Left colon (tissue), 2 donors: Measurements from ENCODE around the gene CHD1. TPM values are rescaled to one million over a fixed set of nuclear protein-coding genes. Genes with fewer than 3 reads are reported as not detected.
"Not testable (repeated sequence)": the region's sequence is repeated elsewhere in the genome, so short reads cannot be mapped to it uniquely, and the experiment has no call there.

ENCODE experiments used
- ATAC-seq: fragments of 200-7000 bp; cut with Tn5 transposase; one replicate; pipeline ENCODE4 v1.9.1; 2020; ENCODE audit warnings: mild to moderate bottlenecking, moderate library complexity
- DNase-seq, 2 donors: peaks; one replicate each; pipeline ENCODE4 v3.0.0-alpha.2; 2020
- intact Hi-C, 2 donors: fragments of 100-400 bp; cut with DNase I in 1 of 2; cut with micrococcal nuclease in 1 of 2; formaldehyde crosslinking; loops; one replicate each; pipeline versions ENCODE4 v1.11.2 to v1.14.0; 2022; cut with DNase I, micrococcal nuclease
- long read RNA-seq: library from polyadenylated mRNA; unstranded; transcript quantifications from one replicate; pipeline ENCODE4 v2.0.0, GENCODE V29; 2021
- total RNA-seq, 2 donors: library from RNA; stranded (reverse); fragmentation: NEBNext Ultra II Directional; extraction: Animal tissue kit (Norgen Biotek cat#: 25700); gene quantifications; one replicate each; pipeline ENCODE4 v1.2.1, GENCODE V29; 2021
- donor health status: DM: no; HTN: no; CAD: no.
- donor health status: DM: yes; HTN: yes; CAD: no.

CHD1 gene
- 10 to 100 TPM; 44.9 to 45.8 TPM for total RNA-seq
- long read RNA-seq, full-length matches to known transcripts: 2 of 20 reads
- long read RNA-seq, partial matches to known transcripts: 16 of 20 reads
- long read RNA-seq, other reads (novel, unspliced or antisense): 2 of 20 reads

DNA sequence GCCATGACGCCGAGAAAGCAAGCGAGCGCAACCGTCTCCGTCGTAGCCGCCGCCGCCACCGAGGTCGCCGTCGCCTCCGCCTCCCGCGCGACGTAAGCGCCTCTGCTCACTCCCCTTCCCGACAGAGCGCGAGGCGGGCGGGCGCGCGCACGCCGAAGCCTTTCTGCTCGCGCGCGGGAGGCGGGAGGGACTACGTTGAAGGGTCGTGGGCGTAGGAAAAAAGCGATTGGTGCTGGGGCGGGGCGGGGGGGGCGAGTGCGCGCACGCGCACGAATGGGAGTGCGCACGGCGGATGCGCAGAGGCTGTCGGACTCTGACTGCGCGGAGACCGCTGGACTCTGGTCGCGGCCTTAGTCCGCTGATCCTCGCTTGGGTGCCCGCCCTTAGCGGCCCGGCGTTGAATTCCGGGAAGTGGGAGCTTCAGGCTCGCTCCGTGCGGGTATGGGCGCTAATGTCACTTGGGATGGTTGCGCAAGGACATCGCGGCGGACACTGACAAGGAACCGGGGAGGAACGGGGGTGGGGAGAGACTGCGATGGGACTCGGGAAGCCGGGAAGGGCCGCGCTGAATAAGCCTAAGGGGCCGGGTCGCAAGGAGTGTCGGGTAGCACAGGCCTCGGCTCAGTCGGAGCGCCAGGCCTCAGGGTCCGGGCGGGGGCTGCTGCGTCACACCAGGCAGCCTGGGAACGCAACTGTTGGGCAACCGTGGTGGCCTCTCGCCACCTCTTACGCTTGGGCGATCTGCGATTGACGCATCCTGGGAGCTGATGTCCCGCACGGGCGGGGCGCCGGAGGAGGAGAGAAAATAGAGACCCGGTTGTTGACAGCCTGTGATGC is at the start of gene CHD1:
Gene CHD1, minus strand, starts transcription at position 135 of the 837 bp plus-strand sequence. CDS start 2,621 bp downstream, outside the sequence.
- intact Hi-C loops: no loop called here
- DNase-seq: peak; percentile 94 to 95
- ATAC-seq: peak; percentile 84

- no peak for ATAC-seq
- intact Hi-C loops: no loop called here
These were observed 49.7 kb upstream of the CHD1 start for GRCh38 chr5:98978528-98978927.

GRCh38 chr5:98977723-98978122 is 48.9 kb upstream of the CHD1 start:
- ATAC-seq (no peak), DNase-seq (no peak)
- intact Hi-C loops: no loop called here

More at GRCh38 chr5:98978528-98978927, 49.7 kb upstream of the CHD1 start:
- no peak for DNase-seq

DNA sequence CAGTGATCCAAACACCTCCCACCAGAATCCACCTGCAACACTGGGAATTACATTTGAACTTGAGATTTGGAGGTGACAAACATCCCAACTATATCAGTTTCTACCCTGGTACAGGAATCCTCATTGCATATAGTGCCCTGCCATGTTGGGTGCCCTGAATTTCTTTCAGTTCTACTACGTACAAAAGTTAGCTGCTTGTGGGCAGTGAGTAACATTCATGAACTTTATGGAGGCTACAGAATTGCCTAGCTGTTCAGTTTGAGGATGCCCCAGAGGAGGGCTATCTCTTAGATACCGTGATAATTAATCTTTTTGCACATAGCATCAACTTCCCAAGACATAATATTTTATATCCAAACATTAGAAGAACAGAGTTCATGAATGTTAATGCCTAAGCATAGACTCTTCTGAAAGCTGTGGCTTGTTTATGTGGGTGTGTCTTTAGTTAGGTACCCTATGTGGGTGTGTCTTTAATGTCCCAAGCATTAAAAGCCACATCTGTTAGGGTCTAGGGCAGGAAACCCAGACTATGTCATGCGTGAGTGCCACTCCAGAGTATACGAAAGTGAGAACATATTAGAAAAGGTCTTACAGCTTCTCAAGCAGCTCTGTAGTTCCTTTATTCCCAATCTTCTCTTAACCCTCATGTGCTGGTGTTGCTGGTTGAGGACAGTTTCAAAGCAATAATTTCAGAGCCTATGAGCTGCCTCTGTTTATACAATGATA is 47.0 kb upstream of the CHD1 start:
- ATAC-seq (peak; percentile 34), DNase-seq (no peak)
- intact Hi-C loops: no loop called here

DNA sequence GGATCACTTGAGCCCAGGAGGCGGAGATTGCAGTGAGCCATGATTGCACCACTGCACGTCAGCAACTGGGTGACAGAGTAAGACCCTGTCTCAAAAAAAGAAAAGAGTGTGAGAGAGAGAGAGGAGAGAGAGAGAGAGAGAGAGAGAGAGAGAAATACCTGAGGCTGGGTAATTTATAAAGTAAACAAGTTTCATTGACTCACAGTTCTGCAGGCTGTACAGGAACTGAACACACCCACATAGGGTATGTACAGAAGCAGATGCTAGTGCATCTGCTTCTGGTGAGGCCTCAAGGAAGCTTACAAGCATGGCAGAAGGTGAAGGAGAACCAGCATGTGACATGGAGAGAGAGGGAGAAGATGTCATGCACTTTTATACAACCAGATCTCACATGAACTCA is 46.4 kb upstream of the CHD1 start:
- intact Hi-C loops: no loop called here
- DNase-seq (no peak), ATAC-seq (peak; percentile 99)

- intact Hi-C loops: no loop called here
- DNase-seq: no peak
- peak; percentile 24 for ATAC-seq
These were observed 40.6 kb upstream of the CHD1 start for GRCh38 chr5:98969400-98969799.

DNA sequence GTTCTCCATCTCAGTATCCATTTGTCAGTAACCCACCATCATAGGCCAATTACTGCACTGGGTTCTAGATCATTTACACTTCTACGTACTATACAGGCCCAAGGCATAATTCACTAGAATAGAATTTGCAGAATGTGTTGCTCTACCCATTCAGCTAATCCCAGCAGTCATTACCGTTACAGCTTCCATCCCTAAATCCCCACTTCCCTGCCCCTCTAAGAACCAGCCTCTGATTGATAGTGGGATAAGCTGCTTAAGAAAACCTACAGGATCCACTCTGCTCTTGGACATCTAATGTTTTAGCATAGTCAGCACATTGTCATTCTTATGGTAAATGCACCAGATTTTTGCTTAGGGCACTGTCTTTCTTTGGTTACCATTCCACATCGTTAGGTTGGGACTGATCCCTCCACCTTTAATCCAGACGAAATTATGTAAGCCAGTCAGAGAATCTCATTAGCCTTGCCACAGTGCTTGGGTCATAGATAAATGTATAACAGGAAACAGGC is 39.3 kb upstream of the CHD1 start:
- ATAC-seq (no peak), DNase-seq (no peak)
- intact Hi-C loops: no loop called here

DNA sequence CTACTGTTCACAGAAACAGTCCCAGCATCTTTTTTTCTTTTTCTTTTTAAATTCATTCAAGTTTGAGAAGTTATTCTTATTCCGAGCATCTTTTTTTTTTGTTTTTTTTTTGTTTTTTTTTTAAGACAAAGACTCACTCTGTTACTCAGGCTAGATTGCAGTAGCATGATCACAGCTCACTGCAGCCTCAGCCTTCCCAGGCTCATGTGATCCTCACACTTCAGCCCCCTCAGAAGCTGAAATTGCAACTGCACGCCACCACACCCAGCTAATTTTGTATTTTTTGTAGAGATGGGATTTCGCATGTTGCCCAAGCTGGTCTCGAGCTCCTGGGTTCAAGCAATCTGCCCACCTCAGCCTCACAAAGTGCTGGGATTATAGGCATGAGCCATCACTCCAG is 36.4 kb upstream of the CHD1 start:
- DNase-seq (no peak), ATAC-seq (no peak)
- intact Hi-C loops: no loop called here

DNA sequence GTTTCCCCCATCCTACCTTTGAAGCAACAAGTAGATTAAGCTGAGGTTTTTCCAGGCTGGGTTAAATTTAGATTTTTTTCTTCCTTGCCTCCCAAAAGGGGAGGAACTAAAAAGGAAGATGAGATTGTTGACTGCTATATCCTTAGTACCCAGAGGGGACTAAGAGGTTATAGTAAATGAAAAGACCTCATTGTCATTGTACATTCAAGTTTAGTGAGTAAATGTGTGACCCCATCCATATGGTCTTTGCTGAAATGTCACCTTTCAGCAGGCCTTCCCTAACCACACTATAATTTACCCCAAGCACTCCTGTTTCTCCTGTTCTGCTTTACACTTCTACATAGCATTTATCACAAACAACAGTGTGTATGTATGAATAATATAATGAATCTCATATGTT is 35.8 kb upstream of the CHD1 start:
- no peak for ATAC-seq
- DNase-seq: no peak
- intact Hi-C loops: no loop called here

- ATAC-seq (no peak), DNase-seq (no peak)
- intact Hi-C loops: no loop called here
These were observed 34.2 kb upstream of the CHD1 start for GRCh38 chr5:98963019-98963418.

DNA sequence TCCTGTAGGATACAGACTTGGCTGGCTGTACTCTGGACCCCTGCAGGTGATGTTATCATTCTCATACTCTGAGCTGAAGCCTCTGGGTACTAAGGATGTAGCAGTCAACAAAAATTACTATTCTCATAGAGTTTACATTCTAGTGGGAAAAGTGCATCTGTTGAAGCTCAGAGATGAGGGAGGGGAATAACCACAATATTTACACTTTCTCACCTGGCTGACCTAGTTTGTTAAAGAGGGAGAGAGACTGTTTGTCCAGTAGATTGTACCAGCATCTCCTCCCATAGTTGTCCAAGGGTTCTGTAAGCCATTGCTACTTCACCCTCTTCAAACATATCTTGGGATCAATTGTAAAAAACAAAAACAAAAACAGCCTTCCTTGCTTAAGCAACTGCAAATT is 33.8 kb upstream of the CHD1 start:
- DNase-seq: no peak
- ATAC-seq: no peak
- intact Hi-C loops: no loop called here

DNA sequence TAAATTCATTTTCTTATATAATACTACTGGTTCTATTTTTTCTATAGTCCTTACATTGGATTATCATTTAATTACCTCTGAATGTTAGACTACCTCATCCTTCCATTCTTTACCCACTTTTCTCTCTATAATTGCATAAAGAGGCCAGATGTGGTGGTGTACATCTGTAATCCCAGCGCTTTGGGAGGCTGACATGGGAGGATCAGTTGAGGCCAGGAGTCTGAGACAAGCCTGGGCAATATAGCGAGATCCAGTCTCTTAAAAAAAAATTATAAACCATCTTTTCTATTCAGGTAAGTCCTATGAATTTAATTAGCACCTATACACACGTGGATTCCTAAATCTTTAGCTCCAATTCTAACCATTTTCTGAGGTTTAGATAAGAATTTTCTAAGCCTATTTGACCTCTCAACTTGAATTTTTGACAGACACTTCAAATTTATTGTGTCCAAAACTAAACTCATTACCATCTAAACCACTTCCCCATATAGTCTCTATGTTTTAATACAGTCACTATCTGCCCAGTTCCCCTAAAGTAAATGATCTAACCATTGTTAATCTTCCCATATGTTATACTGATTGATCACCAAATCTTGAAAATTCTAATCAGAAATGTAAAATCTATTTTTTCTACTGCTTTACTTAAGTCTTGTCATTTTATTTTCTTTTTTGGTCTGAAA is 33.0 kb upstream of the CHD1 start:
- no peak for DNase-seq
- ATAC-seq: no peak
- intact Hi-C loops: no loop called here

GRCh38 chr5:98957307-98957706 is 28.5 kb upstream of the CHD1 start:
- intact Hi-C loops: no loop called here
- DNase-seq (no peak), ATAC-seq (peak; percentile 85)

- ATAC-seq, intact Hi-C loops, DNase-seq: not testable (repeated sequence)
These were observed 27.1 kb upstream of the CHD1 start for GRCh38 chr5:98955888-98956287.

DNA sequence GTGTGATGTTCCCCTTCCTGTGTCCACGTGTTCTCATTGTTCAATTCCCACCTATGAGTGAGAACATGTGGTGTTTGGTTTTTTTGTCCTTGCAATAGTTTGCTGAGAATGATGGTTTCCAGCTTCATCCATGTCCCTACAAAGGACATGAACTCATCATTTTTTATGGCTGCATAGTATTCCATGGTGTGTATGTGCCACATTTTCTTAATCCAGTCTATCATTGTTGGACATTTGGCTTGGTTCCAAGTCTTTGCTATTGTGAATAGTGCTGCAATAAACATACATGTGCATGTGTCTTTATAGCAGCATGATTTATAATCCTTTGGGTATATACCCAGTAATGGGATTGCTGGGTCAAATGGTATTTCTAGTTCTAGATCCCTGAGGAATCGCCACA is 26.7 kb upstream of the CHD1 start:
- ATAC-seq, DNase-seq, intact Hi-C loops: not testable (repeated sequence)

GRCh38 chr5:98954392-98955028 is 25.7 kb upstream of the CHD1 start:
- no peak for DNase-seq
- ATAC-seq: no peak
- intact Hi-C loops: no loop called here

- intact Hi-C loops: no loop called here
- ATAC-seq: no peak
- no peak for DNase-seq
These were observed 14.0 kb upstream of the CHD1 start for GRCh38 chr5:98942847-98943246.

GRCh38 chr5:98941131-98941883 is 12.5 kb upstream of the CHD1 start:
- DNase-seq (no peak), ATAC-seq (no peak)
- intact Hi-C loops: no loop called here
